ENCODE data around the gene CIITA.

GRCh38 chr16:10907757-10908045, 30.7 kb downstream of the CIITA start:
- TF ChIP-seq NFE2L1 (tag; IDR thresholded peaks at IDR 0.05; ENCODE audit: borderline replicate concordance, low read depth) (no peak), BHLHE40 (IDR thresholded peaks at IDR 0.05; ENCODE audit: low read length) (no peak)
- TF ChIP-seq, protein P1, sequence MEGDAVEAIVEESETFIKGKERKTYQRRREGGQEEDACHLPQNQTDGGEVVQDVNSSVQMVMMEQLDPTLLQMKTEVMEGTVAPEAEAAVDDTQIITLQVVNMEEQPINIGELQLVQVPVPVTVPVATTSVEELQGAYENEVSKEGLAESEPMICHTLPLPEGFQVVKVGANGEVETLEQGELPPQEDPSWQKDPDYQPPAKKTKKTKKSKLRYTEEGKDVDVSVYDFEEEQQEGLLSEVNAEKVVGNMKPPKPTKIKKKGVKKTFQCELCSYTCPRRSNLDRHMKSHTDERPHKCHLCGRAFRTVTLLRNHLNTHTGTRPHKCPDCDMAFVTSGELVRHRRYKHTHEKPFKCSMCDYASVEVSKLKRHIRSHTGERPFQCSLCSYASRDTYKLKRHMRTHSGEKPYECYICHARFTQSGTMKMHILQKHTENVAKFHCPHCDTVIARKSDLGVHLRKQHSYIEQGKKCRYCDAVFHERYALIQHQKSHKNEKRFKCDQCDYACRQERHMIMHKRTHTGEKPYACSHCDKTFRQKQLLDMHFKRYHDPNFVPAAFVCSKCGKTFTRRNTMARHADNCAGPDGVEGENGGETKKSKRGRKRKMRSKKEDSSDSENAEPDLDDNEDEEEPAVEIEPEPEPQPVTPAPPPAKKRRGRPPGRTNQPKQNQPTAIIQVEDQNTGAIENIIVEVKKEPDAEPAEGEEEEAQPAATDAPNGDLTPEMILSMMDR (IDR thresholded peaks at IDR 0.05 in 2 of 3, conservative IDR thresholded peaks at IDR 0.05 in 1 of 3; ENCODE audit: insufficient read depth in 2 of 3, low read depth in 1 of 3, low read length in 3 of 3) = no peak
